Activated CD8-positive, alpha-beta memory T cell treated with anti-CD3 and anti-CD28 coated beads, Interleukin-2, amount 50 U/mL, for 4 hours (primary cell): ENCODE data around the gene SNED1.

Source experiments
- DNase-seq: peaks from one replicate; pipeline ENCODE4 v3.0.0-alpha.2; 2020

SNED1 gene

GRCh38 chr2:241068942-241069810 is 70.8 kb downstream of the SNED1 start:
- no peak for DNase-seq

GRCh38 chr2:241069821-241070281 is 71.4 kb downstream of the SNED1 start:
- DNase-seq, result peak; percentile 15

GRCh38 chr2:241070361-241070760 is 71.9 kb downstream of the SNED1 start:
- DNase-seq, result no peak

- DNase-seq, result no peak
Measured at GRCh38 chr2:241070811-241071676, 72.6 kb downstream of the SNED1 start.

- no peak for DNase-seq
Measured at GRCh38 chr2:241071677-241072111, 73.3 kb downstream of the SNED1 start.

- DNase-seq, result no peak
Measured at GRCh38 chr2:241072151-241072550, 73.7 kb downstream of the SNED1 start.

GRCh38 chr2:241072553-241073165 is 74.2 kb downstream of the SNED1 start:
- DNase-seq, result no peak

- no peak for DNase-seq
Measured at GRCh38 chr2:241073166-241074064, 75.0 kb downstream of the SNED1 start.

- no peak for DNase-seq
Measured at GRCh38 chr2:241074065-241074818, 75.8 kb downstream of the SNED1 start.

GRCh38 chr2:241074901-241075540 is 76.6 kb downstream of the SNED1 start:
- DNase-seq, result no peak

- no peak for DNase-seq
Measured at GRCh38 chr2:241080405-241081189, 82.2 kb downstream of the SNED1 start.

- DNase-seq, result no peak
Measured at GRCh38 chr2:241081190-241081642, 82.8 kb downstream of the SNED1 start.

GRCh38 chr2:241081643-241082340 is 83.4 kb downstream of the SNED1 start:
- DNase-seq, result no peak

- no peak for DNase-seq
Measured at GRCh38 chr2:241082341-241083090, 84.1 kb downstream of the SNED1 start.

- DNase-seq, result no peak
Measured at GRCh38 chr2:241083091-241083415, 84.6 kb downstream of the SNED1 start.

GRCh38 chr2:241084856-241085444 is 86.5 kb downstream of the SNED1 start:
- DNase-seq, result no peak

GRCh38 chr2:241087420-241088268 is 89.2 kb downstream of the SNED1 start:
- DNase-seq, result no peak
